HG02973 (cell line): ENCODE data around the gene ALG12.
A peak's percentile ranks its signal among the peaks of the same experiment; 100 is the strongest.
"Not testable (repeated sequence)": the region's sequence is repeated elsewhere in the genome, so short reads cannot be mapped to it uniquely, and the experiment has no call there.

Experiments used
- ATAC-seq: cut with Tn5 transposase; IDR thresholded peaks from one replicate; pipeline ENCODE4 v1.9.1; 2021; ENCODE audit warnings: moderate library complexity; ENCODE audit not compliant: unreplicated experiment

The ALG12 gene

GRCh38 chr22:49947296-49947622 lies 29.0 kb upstream of the ALG12 start:
- ATAC-seq: no peak

- no peak for ATAC-seq
Observed at GRCh38 chr22:49946612-49947295, 28.5 kb upstream of the ALG12 start.

GRCh38 chr22:49945042-49945794 lies 27.0 kb upstream of the ALG12 start:
- not testable (repeated sequence) for ATAC-seq

DNA sequence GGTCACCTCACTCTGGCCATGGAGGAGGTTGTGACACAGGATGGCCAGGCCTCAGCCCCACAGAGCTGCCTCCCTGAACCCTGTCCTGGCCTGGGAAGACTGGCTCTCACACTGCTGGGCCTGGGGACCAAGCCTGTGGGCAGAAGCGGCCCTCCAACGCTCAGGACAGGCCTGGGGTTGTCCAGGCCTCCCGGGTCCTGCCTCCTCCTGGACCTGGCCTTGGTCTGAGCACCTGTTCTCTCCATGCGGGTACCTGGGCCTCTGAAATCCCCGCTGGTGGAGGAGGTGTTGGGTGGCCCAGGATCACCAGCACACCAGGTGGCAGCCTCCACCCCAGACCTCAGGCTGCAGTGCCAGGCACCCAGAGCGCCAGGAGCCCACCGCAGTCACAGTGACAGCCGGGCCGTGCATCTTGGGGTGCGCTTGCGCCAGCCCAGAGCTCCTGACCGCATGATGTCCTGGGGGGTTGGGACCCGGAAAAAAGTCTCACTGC lies 26.2 kb upstream of the ALG12 start:
- ATAC-seq: no peak

- no peak for ATAC-seq
Observed at GRCh38 chr22:49943771-49944398, 25.6 kb upstream of the ALG12 start.

DNA sequence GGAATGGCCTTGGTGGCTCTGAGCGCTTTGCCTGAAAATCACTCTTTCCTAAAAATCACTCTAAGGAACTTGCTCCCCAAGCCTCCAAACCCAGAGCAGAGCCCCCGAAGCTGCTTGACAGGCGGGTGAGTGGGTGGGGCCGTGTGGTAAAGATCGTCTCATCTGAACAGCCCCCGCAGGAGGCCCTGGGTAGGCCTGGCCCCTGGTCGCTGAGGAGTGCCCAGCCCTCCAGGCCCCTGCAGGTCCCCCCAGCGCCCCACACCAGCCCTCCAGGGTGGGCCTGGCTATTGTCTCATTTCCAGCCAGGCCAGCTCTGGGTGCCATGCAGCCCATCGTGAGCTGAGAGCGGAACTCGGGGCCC lies 25.1 kb upstream of the ALG12 start:
- no peak for ATAC-seq

DNA sequence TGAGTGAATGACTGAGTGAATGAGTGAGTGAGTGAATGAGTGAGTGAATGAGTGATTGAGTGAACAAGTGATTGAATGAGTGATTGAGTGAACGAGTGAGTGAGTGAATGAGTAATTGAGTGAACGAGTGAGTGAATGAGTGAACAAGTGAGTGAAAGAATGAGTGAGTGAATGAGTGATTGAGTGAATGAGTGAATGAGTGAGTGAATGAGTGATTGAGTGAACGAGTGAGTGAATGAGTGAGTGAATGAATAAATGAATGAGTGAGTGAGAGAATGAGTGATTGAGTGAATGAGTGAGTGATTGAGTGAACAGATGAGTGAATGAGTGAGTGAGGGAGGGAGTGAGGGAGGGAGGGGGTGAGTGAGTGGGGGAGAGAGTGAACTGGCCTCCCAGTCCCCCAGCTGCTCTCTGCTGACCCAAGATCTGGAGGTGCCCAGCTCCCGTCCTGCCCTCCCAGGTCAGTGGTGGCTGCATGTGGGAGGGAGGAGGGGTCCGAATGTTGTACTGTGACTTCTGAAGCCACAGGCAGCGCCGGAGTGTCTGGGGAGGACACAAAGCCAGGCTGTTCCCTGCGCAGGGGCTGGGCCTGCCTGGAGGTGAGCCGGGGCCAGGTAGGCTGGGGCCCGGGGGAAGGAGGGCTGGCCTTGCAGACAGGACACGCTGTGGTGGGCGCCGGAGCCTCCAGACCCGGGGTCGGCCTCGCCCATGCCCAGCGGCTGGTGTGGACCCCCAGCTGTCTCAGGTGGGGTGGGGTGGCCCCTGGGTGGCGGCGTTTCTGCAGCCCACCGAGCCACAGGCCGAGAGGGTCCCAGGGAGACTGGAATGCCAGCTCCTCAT lies 24.5 kb upstream of the ALG12 start:
- no peak for ATAC-seq

DNA sequence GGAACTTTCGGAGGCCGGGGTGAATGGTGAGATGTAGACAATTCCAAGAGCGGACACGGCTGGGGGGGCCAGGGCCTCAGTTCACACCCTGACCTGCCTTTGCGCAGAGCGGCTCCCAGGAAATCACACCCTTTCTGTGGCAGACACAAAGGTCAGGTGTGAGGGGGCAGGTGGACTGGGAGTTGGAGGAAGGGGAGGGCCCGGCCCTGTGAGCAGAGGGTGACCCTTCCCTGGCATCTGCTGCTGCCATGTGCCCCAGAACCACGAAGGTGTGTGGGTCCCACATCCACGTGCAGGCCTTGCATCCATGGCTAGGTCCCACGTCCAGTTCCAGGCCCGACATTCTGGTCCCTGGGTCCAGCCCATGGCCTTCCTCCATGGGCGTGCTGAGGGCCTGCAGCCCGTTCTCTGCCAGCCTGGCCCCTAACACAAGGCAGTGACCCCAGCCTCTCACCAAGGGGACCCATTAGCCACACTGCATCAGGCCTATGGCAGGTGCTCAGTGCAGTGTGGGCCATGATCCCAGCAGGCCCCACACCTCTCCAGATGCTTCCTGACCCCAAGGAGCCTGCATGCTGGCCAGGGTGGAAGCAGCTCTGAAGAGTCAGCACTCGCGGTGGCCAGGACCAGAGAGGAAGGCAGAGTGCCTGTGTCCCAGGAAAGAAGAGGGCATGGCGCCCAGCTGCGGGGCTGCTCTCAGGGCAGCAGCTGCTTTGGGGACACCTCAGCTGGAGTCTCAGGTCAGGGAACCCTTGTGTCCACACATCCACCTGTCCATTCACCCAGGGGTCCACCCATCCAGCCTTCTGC lies 23.5 kb upstream of the ALG12 start:
- no peak for ATAC-seq

GRCh38 chr22:49938565-49939136 lies 20.4 kb upstream of the ALG12 start:
- ATAC-seq: no peak

GRCh38 chr22:49937758-49938564 lies 19.7 kb upstream of the ALG12 start:
- ATAC-seq: no peak

DNA sequence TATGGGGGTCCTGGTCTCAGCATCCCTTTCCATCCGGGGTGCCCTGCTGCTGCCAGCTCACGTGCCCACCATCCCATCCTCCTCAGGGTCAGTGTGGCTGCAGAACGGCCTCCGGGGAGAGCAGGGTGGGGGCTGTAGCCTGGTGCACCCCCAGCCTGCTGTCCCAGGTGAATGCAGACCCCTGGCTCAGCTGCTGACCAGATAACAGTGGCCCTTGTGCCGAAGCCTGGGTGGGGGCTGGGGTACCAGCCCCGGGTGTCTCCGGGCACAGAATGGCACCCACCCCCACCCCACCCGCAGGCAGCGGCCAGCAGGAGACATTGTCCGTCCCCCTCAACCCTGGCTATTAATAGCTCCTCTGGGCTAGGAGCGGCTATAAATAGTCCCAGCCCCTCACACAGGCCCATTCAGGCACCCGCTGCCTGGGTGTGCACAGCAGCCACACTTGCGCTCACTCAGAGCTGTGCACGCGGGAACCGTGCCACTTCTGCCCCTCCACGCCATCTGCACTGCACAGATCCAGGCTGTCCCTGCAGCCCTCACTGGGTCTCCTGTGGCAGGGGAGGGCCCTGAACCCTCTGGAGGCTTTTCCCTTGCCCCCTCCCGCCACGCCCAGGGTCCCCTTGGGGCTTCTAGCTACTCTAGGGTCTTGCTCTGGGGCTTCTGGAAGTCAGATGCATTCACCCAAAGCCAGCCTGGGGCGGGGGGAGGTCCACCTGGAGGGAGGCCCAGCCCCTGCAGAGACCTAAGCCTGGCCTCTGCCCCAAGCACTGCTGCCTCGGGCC lies 18.9 kb upstream of the ALG12 start:
- no peak for ATAC-seq

GRCh38 chr22:49936018-49936972 lies 18.1 kb upstream of the ALG12 start:
- ATAC-seq: peak; percentile 49

GRCh38 chr22:49935561-49935960 lies 17.3 kb upstream of the ALG12 start:
- ATAC-seq: no peak

GRCh38 chr22:49934891-49935557 lies 16.8 kb upstream of the ALG12 start:
- ATAC-seq: no peak

DNA sequence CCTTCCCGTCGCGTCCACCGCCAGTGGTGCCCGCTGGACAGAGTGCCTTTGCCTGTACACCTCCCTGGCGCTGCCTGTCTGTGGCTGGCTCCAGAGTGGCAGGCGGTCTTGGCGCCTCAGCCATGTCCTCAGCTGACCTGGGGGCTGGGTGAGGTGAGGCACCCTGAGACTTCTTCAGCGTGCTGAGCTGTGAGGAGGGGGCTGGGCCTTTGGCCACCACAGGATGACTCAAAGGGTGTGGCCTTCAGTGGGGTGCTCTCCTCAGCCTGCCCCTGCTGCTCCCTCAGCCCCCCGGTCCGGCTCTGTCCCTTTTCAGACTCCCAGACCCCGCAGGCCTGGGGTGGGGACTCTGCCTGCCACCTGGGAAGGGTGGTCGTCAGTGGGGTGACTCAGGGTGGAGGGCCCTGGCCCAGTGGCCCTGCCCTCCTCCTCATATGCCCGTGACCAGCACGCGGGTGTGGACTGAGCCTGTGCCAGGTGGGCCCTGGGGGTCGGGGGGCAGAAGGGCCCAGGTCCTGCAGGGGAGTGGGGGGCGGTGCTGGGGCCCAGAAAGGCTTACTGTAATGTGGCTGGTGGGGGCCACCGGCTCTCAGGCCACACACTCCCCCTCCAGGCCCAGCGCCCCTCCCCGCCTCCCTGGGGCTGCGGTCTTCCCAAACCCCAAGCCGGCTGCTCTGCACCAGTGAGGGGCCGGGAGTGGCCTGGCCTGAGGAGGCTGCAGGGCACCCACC lies 16.1 kb upstream of the ALG12 start:
- ATAC-seq: no peak
